Astrocyte of the spinal cord (primary cell): ENCODE measurements around the gene TP53TG5.

Experiments
- DNase-seq: peaks from one replicate; pipeline ENCODE4 v3.0.0; 2011; ENCODE audit warnings: low read depth, low spot score
- H3K4me3 ChIP-seq: 2 replicates; pipeline ENCODE4 v1.5.1; 2011; ENCODE audit warnings: low read depth, mild to moderate bottlenecking, low read length, moderate library complexity
- in situ Hi-C: cut with HindIII; loops from 2 replicates; pipeline ENCODE4 v1.10.0; 2017; ENCODE audit warnings: low sequenced_read_pairs
- TF ChIP-seq, protein P1 (sequence below): IDR thresholded peaks from 2 replicates; pipeline ENCODE4 v1.5.1; 2012; ENCODE audit warnings: low read depth, mild to moderate bottlenecking, low read length, inconsistent platforms

The TP53TG5 gene

DNA sequence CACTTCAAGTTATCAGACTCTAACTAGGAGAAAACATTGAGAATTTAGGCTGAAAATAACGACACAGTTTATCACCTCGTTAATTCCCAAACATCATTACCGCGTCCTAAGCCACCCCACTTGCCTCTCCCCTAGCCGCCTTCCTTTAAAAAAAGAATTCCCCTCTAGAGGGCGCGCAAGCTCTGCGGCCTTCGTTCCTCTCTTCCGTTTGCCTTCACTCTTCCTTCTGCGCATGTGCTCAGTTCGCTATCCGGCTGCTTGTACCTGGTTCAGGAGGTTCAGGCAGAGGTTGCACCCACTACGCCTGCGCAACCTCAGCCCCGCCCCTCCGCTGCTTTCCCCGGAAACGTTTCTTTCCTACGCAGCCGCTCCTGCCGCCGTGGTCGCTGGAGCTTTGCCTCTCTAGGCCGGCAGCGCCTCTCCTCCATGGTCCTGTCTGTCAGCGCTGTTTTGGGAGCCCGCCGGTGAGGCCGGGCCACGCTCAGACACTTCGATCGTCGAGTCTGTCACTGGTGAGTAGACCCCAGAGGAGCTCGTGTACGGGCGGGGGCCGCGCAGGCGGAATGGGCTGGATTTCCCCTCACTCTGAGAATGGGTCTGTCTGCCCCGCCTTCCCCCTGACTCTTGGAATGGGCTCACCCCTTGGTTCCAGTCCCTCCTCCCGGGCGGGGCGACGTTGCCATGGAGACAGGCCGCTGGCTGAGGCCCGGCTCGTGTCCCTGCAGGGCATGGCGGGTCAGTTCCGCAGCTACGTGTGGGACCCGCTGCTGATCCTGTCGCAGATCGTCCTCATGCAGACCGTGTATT lies 15.1 kb downstream of the TP53TG5 start, which contains the start of gene SYS1:
Gene SYS1, plus strand, starts transcription at position 353 of the 807 bp plus-strand sequence. Its CDS starts 376 bp downstream, at position 729.
- H3K4me3 ChIP-seq, result peak within 1 kb of the TSS; percentile 82
- TF ChIP-seq, protein P1, sequence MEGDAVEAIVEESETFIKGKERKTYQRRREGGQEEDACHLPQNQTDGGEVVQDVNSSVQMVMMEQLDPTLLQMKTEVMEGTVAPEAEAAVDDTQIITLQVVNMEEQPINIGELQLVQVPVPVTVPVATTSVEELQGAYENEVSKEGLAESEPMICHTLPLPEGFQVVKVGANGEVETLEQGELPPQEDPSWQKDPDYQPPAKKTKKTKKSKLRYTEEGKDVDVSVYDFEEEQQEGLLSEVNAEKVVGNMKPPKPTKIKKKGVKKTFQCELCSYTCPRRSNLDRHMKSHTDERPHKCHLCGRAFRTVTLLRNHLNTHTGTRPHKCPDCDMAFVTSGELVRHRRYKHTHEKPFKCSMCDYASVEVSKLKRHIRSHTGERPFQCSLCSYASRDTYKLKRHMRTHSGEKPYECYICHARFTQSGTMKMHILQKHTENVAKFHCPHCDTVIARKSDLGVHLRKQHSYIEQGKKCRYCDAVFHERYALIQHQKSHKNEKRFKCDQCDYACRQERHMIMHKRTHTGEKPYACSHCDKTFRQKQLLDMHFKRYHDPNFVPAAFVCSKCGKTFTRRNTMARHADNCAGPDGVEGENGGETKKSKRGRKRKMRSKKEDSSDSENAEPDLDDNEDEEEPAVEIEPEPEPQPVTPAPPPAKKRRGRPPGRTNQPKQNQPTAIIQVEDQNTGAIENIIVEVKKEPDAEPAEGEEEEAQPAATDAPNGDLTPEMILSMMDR, result peak; percentile 85
- in situ Hi-C loops, result no loop called here
- peak; percentile 99 for DNase-seq

DNA sequence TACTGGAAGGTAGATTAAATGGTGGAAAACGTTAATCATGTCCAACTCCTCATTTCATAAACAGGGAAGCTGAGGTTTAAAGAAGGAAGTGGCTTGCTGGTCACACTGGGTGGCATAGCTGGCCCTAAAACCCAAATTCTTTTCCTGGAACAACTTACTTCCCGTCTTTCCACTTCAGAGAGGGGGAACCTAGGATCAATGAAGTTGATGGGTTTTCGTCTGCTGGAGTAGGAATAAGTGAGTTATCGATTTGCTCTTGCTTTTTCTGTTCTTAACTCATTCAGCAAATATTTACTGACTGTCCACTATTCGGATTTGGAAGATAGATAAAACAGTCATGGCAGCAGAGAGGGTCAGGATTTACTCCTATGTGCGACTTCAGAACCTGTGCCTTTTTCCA lies 16.3 kb downstream of the TP53TG5 start:
- TF ChIP-seq, protein P1, result no peak
- in situ Hi-C loops, result no loop called here
- DNase-seq, result no peak
- no peak overlapping the region for H3K4me3 ChIP-seq

DNA sequence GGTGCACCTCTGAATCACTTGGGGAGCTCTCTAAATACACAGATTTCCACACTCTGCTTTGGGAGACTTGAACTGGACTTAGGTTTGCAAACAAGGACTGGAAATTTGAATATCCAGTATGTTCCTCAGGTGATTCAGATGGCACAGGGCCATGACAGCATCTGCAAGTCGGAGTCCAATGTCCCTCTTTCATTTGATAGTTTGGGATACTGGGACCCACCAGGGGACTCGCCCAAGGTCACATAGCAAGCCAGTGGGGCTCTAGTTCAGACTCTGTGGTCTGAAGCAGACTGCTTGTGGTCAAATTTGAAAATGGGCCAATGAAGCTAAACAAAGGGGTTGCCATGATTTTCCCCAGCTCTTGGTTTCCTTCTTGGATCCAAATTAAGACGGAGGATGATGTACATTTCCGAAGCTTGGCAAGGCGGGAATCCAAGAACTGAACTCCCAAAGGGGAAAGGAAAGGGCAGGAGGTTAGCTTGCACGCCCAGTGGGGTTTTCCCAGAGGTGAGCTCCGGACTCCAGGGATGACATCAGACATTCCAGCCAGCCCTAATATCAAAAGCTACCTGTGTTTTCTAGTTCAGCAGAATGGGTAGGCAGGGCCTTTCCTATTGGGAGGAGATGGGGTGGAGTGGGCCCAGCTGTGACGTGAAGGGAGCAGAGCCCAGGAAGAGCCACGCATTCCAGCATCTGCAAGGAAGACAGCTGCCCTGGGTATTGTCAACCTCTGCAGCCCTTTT lies 18.5 kb downstream of the TP53TG5 start:
- TF ChIP-seq, protein P1, result no peak
- in situ Hi-C loops, result no loop called here
- no peak overlapping the region for H3K4me3 ChIP-seq
- DNase-seq, result peak; percentile 87

DNA sequence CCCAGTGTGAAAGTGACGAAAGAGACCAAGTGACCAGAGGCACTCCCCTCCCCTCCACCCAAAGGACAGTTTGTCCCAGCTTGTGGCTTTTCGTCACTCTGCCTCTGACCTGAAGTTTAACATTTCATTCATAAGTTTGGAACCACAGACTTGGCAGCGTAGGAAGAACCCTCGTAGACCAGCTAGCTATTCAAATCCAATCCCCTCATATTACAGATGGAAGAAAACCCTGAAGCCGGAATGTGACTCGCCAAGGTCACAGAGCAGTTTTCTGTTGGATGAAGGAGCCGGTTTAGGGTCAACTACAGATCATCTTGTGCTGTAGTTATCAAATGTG lies 19.1 kb downstream of the TP53TG5 start:
- TF ChIP-seq, protein P1, result no peak
- in situ Hi-C loops, result no loop called here
- H3K4me3 ChIP-seq, result no peak overlapping the region
- DNase-seq, result peak; percentile 85

DNA sequence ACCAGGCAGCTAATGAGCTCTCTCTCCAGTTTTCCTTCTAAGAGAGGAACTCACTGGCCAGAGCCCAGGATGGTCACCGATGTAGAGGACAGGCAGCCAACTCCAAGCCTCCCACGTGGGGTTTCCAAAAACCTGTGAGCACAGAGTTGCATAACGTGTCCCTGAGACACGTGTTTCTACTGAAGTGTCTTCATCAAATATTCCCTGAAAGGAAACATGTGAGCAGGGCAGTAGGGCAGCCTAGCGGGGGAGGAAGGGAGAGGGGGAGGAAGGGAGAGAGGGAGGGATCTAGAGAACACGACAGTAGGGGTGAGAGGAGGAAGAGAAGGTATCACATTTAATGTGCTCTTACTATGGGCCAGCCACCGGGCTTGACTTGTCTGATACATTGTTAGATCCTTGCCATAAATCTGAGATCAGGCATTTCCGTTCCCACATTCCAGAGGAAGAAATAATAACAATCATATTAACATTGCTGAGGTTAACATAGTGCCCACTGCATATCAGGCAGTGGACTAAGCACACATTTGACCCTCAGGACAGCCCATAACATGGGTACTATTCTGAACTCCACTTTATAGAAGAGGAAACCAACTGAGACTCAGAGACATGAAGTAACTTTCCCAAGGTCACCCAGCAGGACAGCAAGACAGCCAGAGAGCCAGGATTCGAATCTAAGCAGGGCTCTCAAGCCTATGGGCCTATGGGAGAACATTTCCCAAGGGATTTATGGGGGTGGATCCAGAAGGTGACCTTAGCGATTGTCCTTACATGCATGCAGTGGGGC lies 19.6 kb downstream of the TP53TG5 start:
- no peak overlapping the region for H3K4me3 ChIP-seq
- peak; percentile 60 for DNase-seq
- TF ChIP-seq, protein P1, result no peak
- in situ Hi-C loops, result no loop called here
